ES-I3 (cell line): ENCODE data around the gene WTAP.
"Not testable (repeated sequence)": the region's sequence is repeated elsewhere in the genome, so short reads cannot be mapped to it uniquely, and the experiment has no call there.

ENCODE experiments used
- H3K36me3 ChIP-seq: 2 replicates; pipeline ENCODE4 v1.6.1; 2013; ENCODE audit warnings: mild to moderate bottlenecking, low read length, control low read depth, moderate library complexity; ENCODE audit not compliant: insufficient read depth
- H3K4me1 ChIP-seq: 2 replicates; pipeline ENCODE4 v1.6.1; 2013; ENCODE audit warnings: mild to moderate bottlenecking, control low read depth, low read length; ENCODE audit not compliant: insufficient read depth
- H3K9ac ChIP-seq: 2 replicates; pipeline ENCODE4 v1.6.1; 2013; ENCODE audit warnings: low read depth, mild to moderate bottlenecking, low read length, moderate library complexity
- H3K9me3 ChIP-seq: 2 replicates; pipeline ENCODE4 v1.6.1; 2013; ENCODE audit warnings: mild to moderate bottlenecking, low read length, moderate library complexity; ENCODE audit not compliant: control insufficient read depth, insufficient read depth

WTAP gene

GRCh38 chr6:159714404-159714803 is 12.9 kb upstream of the WTAP start:
- H3K36me3 ChIP-seq, result no peaks in the 10 kb centered on the region
- H3K9me3 ChIP-seq, result no peaks in the 10 kb centered on the region
- H3K4me1 ChIP-seq, result no peaks in the 10 kb centered on the region
- no peak overlapping the region for H3K9ac ChIP-seq

DNA sequence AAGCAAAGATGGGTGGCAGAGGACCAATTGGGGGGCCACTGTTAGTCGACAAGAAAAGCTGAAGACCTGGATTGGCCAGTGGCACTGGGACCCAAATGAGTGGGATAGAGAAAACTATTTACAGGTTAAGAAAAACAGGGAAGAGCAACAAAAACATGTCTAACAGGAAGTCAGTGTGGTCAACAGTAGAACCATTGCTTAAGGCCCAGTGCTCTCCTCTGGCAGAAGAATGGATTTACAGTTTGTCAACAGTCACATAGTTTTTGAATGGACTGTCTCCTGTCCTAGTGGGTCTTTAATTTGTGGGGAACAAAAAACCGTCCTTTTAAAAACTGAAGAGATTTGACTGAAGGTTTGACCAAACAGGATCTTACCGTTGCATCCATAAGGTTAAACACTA is 12.1 kb upstream of the WTAP start:
- H3K9ac ChIP-seq, result no peak overlapping the region

GRCh38 chr6:159715605-159716004 is 11.7 kb upstream of the WTAP start:
- H3K4me1 ChIP-seq, result no peaks in the 10 kb centered on the region
- no peaks in the 10 kb centered on the region for H3K9me3 ChIP-seq
- H3K36me3 ChIP-seq, result no peaks in the 10 kb centered on the region
- no peak overlapping the region for H3K9ac ChIP-seq

More for the DNA sequence above, 12.1 kb upstream of the WTAP start:
- no peaks in the 10 kb centered on the region for H3K4me1 ChIP-seq
- H3K36me3 ChIP-seq, result no peaks in the 10 kb centered on the region
- no peaks in the 10 kb centered on the region for H3K9me3 ChIP-seq

GRCh38 chr6:159716247-159717096 is 10.8 kb upstream of the WTAP start:
- no peaks in the 10 kb centered on the region for H3K9me3 ChIP-seq
- no peaks in the 10 kb centered on the region for H3K36me3 ChIP-seq
- no peak overlapping the region for H3K9ac ChIP-seq
- no peaks in the 10 kb centered on the region for H3K4me1 ChIP-seq

GRCh38 chr6:159718634-159719033 is 8.7 kb upstream of the WTAP start:
- H3K9me3 ChIP-seq, result no peaks in the 10 kb centered on the region
- H3K36me3 ChIP-seq, result no peaks in the 10 kb centered on the region
- H3K9ac ChIP-seq, result no peak overlapping the region
- no peaks in the 10 kb centered on the region for H3K4me1 ChIP-seq

- no peaks in the 10 kb centered on the region for H3K36me3 ChIP-seq
- H3K4me1 ChIP-seq, result no peaks in the 10 kb centered on the region
- no peaks in the 10 kb centered on the region for H3K9me3 ChIP-seq
- no peak overlapping the region for H3K9ac ChIP-seq
Measured at GRCh38 chr6:159719287-159719686, 8.0 kb upstream of the WTAP start.

- H3K9me3 ChIP-seq, result no peaks in the 10 kb centered on the region
- no peaks in the 10 kb centered on the region for H3K36me3 ChIP-seq
- H3K4me1 ChIP-seq, result no peaks in the 10 kb centered on the region
- H3K9ac ChIP-seq, result no peak overlapping the region
Measured at GRCh38 chr6:159720708-159721107, 6.6 kb upstream of the WTAP start.

DNA sequence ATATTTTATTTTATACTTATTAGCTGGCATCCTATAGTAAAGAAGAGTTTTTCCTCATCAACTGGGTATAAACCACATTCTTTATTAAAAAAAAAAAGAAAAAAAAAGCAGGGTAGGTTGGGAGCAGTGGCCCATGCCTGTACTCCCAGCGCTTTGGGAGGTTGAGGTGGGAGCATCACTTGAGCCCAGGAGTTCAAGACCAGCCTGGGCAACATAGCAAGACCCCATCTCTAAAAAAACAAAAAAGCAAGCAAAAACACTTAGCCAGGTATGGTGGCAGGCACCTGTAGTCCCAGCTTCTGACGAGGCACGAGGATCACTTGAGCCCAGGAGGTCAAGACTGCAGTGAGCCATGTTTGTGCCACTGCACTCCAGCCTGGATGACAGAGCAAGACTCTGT is 5.3 kb upstream of the WTAP start:
- not testable (repeated sequence) for H3K4me1 ChIP-seq, H3K36me3 ChIP-seq, H3K9ac ChIP-seq

GRCh38 chr6:159722655-159723054 is 4.7 kb upstream of the WTAP start:
- Histone ChIP-seq H3K4me1 (no peaks in the 10 kb centered on the region), H3K9me3 (no peaks in the 10 kb centered on the region), H3K36me3 (no peaks in the 10 kb centered on the region), H3K9ac (no peak overlapping the region)

More for the DNA sequence above, 5.3 kb upstream of the WTAP start:
- H3K9me3 ChIP-seq, result not testable (repeated sequence)

- Histone ChIP-seq H3K9ac (no peak overlapping the region), H3K9me3 (no peaks in the 10 kb centered on the region), H3K36me3 (no peaks in the 10 kb centered on the region), H3K4me1 (no peaks in the 10 kb centered on the region)
Measured at GRCh38 chr6:159723259-159723658, 4.0 kb upstream of the WTAP start.

DNA sequence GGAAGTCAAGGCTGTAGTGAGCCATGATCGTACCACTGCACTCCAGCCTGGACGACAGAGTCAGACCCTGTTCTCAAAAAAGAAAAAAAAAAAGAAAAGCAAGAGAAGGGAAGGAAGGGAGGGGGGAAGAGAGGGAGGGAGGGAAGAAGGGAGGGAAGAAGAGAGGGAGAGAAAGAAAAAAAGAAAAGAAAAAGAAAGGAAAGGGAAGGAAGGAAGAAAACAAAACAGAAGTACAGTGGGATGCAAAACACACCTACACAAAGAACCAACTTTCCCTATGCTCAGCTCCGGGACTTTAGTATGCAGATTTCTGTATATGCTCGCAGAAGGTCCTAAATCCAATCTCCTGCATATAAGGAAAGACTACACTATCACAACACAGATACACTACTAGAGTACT is 2.5 kb upstream of the WTAP start:
- H3K4me1 ChIP-seq, result peaks cover 5% of the 10 kb centered on the region; the same call in 1 of the 2 replicates
- H3K36me3 ChIP-seq, result no peaks in the 10 kb centered on the region
- H3K9me3 ChIP-seq, result no peaks in the 10 kb centered on the region
- no peak overlapping the region for H3K9ac ChIP-seq

DNA sequence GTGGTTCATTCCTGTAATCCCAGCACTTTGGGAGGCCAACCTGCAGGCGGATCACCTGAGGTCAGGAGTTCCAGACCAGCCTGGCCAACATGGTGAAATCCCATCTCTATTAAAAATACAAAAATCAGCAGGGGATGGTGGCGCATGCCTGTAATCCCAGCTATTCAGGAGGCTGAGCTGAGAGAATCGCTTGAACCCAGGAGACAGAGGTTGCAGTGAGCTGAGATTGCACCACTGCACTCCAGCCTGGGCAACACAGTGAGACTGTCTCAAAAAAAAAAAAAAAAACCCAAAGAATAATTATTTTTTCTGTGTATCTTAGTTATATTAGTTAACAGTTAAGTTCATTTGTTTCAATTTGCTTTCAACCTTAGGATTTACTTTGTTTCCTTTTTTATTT is 2.1 kb upstream of the WTAP start:
- not testable (repeated sequence) for H3K36me3 ChIP-seq, H3K9me3 ChIP-seq, H3K4me1 ChIP-seq, H3K9ac ChIP-seq

GRCh38 chr6:159726255-159726917 is 920 bp upstream of the WTAP start:
- Histone ChIP-seq H3K36me3 (no peaks in the 10 kb centered on the region), H3K9ac (peak overlapping the region; percentile 95), H3K9me3 (no peaks in the 10 kb centered on the region), H3K4me1 (peaks cover 11% of the 10 kb centered on the region; the same call in 1 of the 2 replicates)

- Histone ChIP-seq H3K9me3 (no peaks in the 10 kb centered on the region), H3K9ac (peak overlapping the region; percentile 93), H3K36me3 (no peaks in the 10 kb centered on the region), H3K4me1 (peaks cover 11% of the 10 kb centered on the region; the same call in 1 of the 2 replicates)
Measured at GRCh38 chr6:159727717-159728445, 575 bp downstream of the WTAP start.
